GM23338 (cell line): ENCODE results near the gene TULP4. TPM values are rescaled to one million over a fixed set of nuclear protein-coding genes. Genes with fewer than 3 reads are reported as not detected.
A peak's percentile ranks its signal among the peaks of the same experiment; 100 is the strongest.

Source experiments
- ATAC-seq: fragments of 200-7000 bp; cut with Tn5 transposase; 3 replicates; pipeline ENCODE4 v1.9.1; 2020
- DNase-seq: peaks from one replicate; pipeline ENCODE4 v3.0.0-alpha.2; 2015; ENCODE audit warnings: low spot score
- H2AFZ ChIP-seq: fragments of 200-600 bp; sonication (generic); 2 replicates; pipeline ENCODE4 v1.8.0; 2016; ENCODE audit warnings: antibody characterized with exemption, mild to moderate bottlenecking, moderate library complexity
- H3F3A ChIP-seq: fragments of 200-600 bp; sonication (generic); replicated peaks from 2 replicates; pipeline ENCODE4 v1.8.0; 2017; ENCODE audit warnings: antibody characterized with exemption, mixed run types, low read depth
- H3K27ac ChIP-seq: fragments of 200-600 bp; sonication (generic); 2 replicates; pipeline ENCODE4 v1.6.1; 2016; ENCODE audit warnings: low read depth
- H3K27me3 ChIP-seq: fragments of 200-600 bp; sonication (generic); 2 replicates; pipeline ENCODE4 v1.8.0; 2016; ENCODE audit warnings: mild to moderate bottlenecking, mixed run types, moderate library complexity; ENCODE audit not compliant: insufficient read depth
- H3K36me3 ChIP-seq: fragments of 200-600 bp; sonication (generic); 2 replicates; pipeline ENCODE4 v1.8.0; 2016; ENCODE audit warnings: mild to moderate bottlenecking; ENCODE audit not compliant: insufficient read depth
- H3K4me1 ChIP-seq: fragments of 200-600 bp; sonication (generic); 2 replicates; pipeline ENCODE4 v1.8.0; 2016; ENCODE audit warnings: mild to moderate bottlenecking, moderate library complexity; ENCODE audit not compliant: insufficient read depth
- H3K4me2 ChIP-seq: fragments of 200-600 bp; sonication (generic); 2 replicates; pipeline ENCODE4 v1.7.1; 2017; ENCODE audit warnings: mixed run types
- H3K4me3 ChIP-seq: fragments of 200-600 bp; sonication (generic); 2 replicates; pipeline ENCODE4 v1.6.1; 2016; ENCODE audit warnings: mixed run types
- H3K79me2 ChIP-seq: fragments of 200-600 bp; sonication (generic); replicated peaks from 2 replicates; pipeline ENCODE4 v1.8.0; 2017; ENCODE audit warnings: mild to moderate bottlenecking; ENCODE audit not compliant: insufficient read depth
- H3K9me2 ChIP-seq: fragments of 200-600 bp; sonication (generic); 2 replicates; pipeline ENCODE4 v1.8.0; 2017; ENCODE audit not compliant: insufficient read depth
- H4K20me1 ChIP-seq: fragments of 200-600 bp; sonication (generic); replicated peaks from 2 replicates; pipeline ENCODE4 v1.8.0; 2017; ENCODE audit warnings: mild to moderate bottlenecking; ENCODE audit not compliant: insufficient read depth
- H3K27ac Mint-ChIP-seq: 2 replicates; pipeline ENCODE4 v1.8.0; 2020; ENCODE audit warnings: inconsistent platforms, mild to moderate bottlenecking, moderate library complexity, mixed read lengths
- H3K27me3 Mint-ChIP-seq: 3 replicates; pipeline ENCODE4 v1.8.0; 2022; ENCODE audit warnings: low read depth, mild to moderate bottlenecking, moderate library complexity, mixed read lengths, inconsistent platforms; ENCODE audit not compliant: insufficient read depth, poor library complexity
- H3K36me3 Mint-ChIP-seq: 3 replicates; pipeline ENCODE4 v1.8.0; 2021; ENCODE audit warnings: low read depth, mild to moderate bottlenecking, inconsistent platforms, moderate library complexity, mixed read lengths
- H3K4me1 Mint-ChIP-seq: 3 replicates; pipeline ENCODE4 v1.8.0; 2020; ENCODE audit warnings: mild to moderate bottlenecking, inconsistent platforms, mixed read lengths
- H3K4me3 Mint-ChIP-seq: 3 replicates; pipeline ENCODE4 v1.8.0; 2021; ENCODE audit warnings: moderate library complexity, mild to moderate bottlenecking, inconsistent platforms, mixed read lengths
- H3K9me3 Mint-ChIP-seq: 3 replicates; pipeline ENCODE4 v1.8.0; 2020; ENCODE audit warnings: moderate library complexity, mild to moderate bottlenecking, inconsistent platforms, mixed read lengths
- CREB1 ChIP-seq: fragments of 250-450 bp; sonication (Bioruptor Pico); IDR thresholded peaks from 2 replicates; pipeline ENCODE4 v1.5.0; 2020; ENCODE audit warnings: low read depth, mild to moderate bottlenecking, moderate library complexity
- EZH2phosphoT487 ChIP-seq: fragments of 200-600 bp; sonication (generic); IDR thresholded peaks from one replicate; pipeline ENCODE4 v1.8.1; 2018; ENCODE audit warnings: antibody characterized with exemption; ENCODE audit not compliant: unreplicated experiment
- JUNB ChIP-seq: IDR thresholded peaks from one replicate; pipeline ENCODE4 v1.6.1; 2016; ENCODE audit warnings: antibody characterized with exemption; ENCODE audit not compliant: unreplicated experiment
- NANOG ChIP-seq: IDR thresholded peaks from 2 replicates; pipeline ENCODE4 v1.6.1; 2016; ENCODE audit warnings: antibody characterized with exemption, borderline replicate concordance
- STAT1 ChIP-seq: IDR thresholded peaks from one replicate; pipeline ENCODE4 v1.6.1; 2016; ENCODE audit warnings: antibody characterized with exemption; ENCODE audit not compliant: unreplicated experiment
- ZNF114 ChIP-seq: fragments of 250-450 bp; sonication (Bioruptor Pico); IDR thresholded peaks from 2 replicates; pipeline ENCODE4 v1.5.0; 2020; ENCODE audit warnings: mild to moderate bottlenecking, moderate library complexity
- ZNF331 ChIP-seq: fragments of 250-450 bp; sonication (Bioruptor Pico); IDR thresholded peaks from 2 replicates; pipeline ENCODE4 v1.5.0; 2020; ENCODE audit warnings: low read depth, mild to moderate bottlenecking, moderate library complexity
- polyA plus RNA-seq: library from polyadenylated mRNA; unstranded; fragments of >200 nt; fragmentation: Nextera tagmentation; extraction: Ambion mirVana; gene quantifications from 2 replicates; pipeline ENCODE4 v1.2.1, GENCODE V29; 2016
- total RNA-seq: library from RNA; depleted of rRNA; stranded (reverse); fragments of >200 nt; shearing (Covaris generic); gene quantifications from 2 replicates; pipeline ENCODE4 v1.2.3, GENCODE V29; 2014
- TF ChIP-seq, protein P1 (sequence below): fragments of 250-450 bp; sonication (Bioruptor Pico); IDR thresholded peaks from 2 replicates; pipeline ENCODE4 v1.5.0; 2020; ENCODE audit warnings: mild to moderate bottlenecking, moderate library complexity
- TF ChIP-seq, protein P2 (sequence below): IDR thresholded peaks from one replicate; pipeline ENCODE4 v1.6.1; 2018; ENCODE audit warnings: antibody characterized with exemption; ENCODE audit not compliant: unreplicated experiment

TULP4 gene
- total and polyA plus RNA-seq, 2 experiments from 2014 or later, result 31.2 to 50.2 TPM

DNA sequence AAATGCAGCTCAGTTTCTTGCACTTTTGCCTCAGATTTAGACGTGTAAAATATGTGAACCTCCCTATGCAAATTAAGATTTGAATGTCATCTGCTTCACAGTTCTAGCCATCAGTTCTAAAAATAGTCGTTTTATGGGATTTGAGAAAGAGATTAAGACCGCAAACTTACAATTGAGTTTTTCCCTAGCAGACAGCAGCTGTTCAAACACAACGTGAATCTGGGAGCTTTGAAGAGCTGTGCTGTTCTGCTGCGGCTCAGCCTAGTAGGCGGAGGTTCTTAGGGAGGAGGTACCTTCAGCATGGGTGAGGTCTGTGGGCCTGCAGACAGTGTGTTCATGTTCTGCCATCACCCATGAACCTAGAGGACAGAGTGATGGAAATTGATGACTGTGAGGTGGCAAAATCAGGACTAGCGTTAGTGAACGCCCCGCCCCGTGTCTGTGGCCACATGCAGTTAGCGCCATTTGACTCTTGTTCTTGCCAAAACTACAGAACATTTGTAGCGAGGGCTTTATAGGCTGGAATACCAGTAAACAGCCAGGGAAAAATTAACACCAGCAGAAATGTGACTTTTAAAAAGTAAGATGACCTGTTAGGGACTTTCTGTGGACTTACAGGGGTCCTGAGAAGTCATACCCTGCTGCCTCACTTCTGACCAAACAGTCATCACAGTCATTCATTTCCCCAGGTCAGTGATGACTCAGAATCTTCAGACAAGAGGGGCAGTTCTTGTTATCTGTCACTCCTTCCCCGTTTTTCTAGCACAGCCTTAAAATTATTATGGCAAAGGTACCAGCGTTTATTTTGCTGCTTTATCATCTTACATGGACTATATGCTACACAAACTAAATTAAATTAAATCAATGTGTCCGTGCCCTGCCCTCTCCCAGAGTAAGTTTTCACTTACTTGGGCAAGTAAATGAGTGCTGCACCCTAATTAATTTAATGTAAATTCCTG, 163.4 kb downstream of the TULP4 start:
- H3K9me3 Mint-ChIP-seq, result peaks cover 3% of the 10 kb centered on the region; the same call in 1 of the 3 replicates

DNA sequence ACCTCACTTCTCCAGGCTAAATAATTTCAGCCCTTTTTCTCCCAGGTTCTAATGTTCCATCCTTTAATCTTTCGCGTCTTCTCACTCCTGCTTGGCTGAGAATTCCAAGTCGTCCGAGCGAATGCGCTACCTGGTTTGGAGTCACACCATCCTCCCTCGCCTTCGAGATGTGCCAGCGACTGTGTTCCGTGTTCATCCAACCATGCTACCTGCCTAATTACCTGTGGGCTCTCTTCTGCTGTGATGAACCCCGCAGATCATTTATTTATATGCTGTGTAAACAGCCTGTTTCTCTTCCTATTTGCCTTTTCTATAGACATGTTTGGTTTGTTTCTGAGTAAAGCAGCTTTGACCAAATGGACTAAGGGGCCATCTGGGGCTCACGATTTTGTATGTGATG, 164.1 kb downstream of the TULP4 start:
- Mint-ChIP-seq H3K4me3 (no peak overlapping the region), H3K4me1 (no peaks in the 10 kb centered on the region), H3K27ac (no peak overlapping the region), H3K36me3 (peaks cover 8% of the 10 kb centered on the region; the same call in 2 of the 3 replicates), H3K9me3 (peaks cover 3% of the 10 kb centered on the region; the same call in 1 of the 3 replicates), H3K27me3 (peaks cover 1% of the 10 kb centered on the region)
- no peaks in the 10 kb centered on the region for H3K9me2 ChIP-seq
- H3K4me3 ChIP-seq, result no peak overlapping the region
- peaks cover 3% of the 10 kb centered on the region; the same call in 1 of the 2 replicates for H4K20me1 ChIP-seq
- H2AFZ ChIP-seq, result no peak overlapping the region
- no peaks in the 10 kb centered on the region for H3K79me2 ChIP-seq
- H3K27ac ChIP-seq, result no peak overlapping the region
- DNase-seq, result no peak
- H3K36me3 ChIP-seq, result peaks cover 7% of the 10 kb centered on the region; the same call in 1 of the 2 replicates
- no peak for ATAC-seq
- H3K4me1 ChIP-seq, result no peaks in the 10 kb centered on the region
- peaks cover 17% of the 10 kb centered on the region for H3K27me3 ChIP-seq
- H3F3A ChIP-seq, result no peaks in the 10 kb centered on the region
- no peak overlapping the region for H3K4me2 ChIP-seq
- TF ChIP-seq ZNF114, result no peak
- no peak for TF ChIP-seq EZH2phosphoT487
- TF ChIP-seq NANOG, result no peak
- TF ChIP-seq, protein P1, sequence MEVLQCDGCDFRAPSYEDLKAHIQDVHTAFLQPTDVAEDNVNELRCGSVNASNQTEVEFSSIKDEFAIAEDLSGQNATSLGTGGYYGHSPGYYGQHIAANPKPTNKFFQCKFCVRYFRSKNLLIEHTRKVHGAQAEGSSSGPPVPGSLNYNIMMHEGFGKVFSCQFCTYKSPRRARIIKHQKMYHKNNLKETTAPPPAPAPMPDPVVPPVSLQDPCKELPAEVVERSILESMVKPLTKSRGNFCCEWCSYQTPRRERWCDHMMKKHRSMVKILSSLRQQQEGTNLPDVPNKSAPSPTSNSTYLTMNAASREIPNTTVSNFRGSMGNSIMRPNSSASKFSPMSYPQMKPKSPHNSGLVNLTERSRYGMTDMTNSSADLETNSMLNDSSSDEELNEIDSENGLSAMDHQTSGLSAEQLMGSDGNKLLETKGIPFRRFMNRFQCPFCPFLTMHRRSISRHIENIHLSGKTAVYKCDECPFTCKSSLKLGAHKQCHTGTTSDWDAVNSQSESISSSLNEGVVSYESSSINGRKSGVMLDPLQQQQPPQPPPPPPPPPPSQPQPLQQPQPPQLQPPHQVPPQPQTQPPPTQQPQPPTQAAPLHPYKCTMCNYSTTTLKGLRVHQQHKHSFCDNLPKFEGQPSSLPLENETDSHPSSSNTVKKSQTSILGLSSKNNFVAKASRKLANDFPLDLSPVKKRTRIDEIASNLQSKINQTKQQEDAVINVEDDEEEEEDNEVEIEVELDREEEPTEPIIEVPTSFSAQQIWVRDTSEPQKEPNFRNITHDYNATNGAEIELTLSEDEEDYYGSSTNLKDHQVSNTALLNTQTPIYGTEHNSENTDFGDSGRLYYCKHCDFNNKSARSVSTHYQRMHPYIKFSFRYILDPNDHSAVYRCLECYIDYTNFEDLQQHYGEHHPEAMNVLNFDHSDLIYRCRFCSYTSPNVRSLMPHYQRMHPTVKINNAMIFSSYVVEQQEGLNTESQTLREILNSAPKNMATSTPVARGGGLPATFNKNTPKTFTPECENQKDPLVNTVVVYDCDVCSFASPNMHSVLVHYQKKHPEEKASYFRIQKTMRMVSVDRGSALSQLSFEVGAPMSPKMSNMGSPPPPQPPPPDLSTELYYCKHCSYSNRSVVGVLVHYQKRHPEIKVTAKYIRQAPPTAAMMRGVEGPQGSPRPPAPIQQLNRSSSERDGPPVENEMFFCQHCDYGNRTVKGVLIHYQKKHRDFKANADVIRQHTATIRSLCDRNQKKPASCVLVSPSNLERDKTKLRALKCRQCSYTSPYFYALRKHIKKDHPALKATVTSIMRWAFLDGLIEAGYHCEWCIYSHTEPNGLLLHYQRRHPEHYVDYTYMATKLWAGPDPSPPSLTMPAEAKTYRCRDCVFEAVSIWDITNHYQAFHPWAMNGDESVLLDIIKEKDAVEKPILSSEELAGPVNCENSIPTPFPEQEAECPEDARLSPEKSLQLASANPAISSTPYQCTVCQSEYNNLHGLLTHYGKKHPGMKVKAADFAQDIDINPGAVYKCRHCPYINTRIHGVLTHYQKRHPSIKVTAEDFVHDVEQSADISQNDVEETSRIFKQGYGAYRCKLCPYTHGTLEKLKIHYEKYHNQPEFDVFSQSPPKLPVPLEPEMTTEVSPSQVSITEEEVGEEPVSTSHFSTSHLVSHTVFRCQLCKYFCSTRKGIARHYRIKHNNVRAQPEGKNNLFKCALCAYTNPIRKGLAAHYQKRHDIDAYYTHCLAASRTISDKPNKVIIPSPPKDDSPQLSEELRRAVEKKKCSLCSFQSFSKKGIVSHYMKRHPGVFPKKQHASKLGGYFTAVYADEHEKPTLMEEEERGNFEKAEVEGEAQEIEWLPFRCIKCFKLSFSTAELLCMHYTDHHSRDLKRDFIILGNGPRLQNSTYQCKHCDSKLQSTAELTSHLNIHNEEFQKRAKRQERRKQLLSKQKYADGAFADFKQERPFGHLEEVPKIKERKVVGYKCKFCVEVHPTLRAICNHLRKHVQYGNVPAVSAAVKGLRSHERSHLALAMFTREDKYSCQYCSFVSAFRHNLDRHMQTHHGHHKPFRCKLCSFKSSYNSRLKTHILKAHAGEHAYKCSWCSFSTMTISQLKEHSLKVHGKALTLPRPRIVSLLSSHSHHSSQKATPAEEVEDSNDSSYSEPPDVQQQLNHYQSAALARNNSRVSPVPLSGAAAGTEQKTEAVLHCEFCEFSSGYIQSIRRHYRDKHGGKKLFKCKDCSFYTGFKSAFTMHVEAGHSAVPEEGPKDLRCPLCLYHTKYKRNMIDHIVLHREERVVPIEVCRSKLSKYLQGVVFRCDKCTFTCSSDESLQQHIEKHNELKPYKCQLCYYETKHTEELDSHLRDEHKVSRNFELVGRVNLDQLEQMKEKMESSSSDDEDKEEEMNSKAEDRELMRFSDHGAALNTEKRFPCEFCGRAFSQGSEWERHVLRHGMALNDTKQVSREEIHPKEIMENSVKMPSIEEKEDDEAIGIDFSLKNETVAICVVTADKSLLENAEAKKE (CRISPR knock-in tag), result no peak
- TF ChIP-seq ZNF331 (CRISPR knock-in tag), result no peak
- TF ChIP-seq STAT1, result no peak

More for the DNA sequence above, 163.4 kb downstream of the TULP4 start:
- no peak overlapping the region for H3K27ac Mint-ChIP-seq
- Histone ChIP-seq H3K27ac (no peak overlapping the region), H3K4me2 (no peak overlapping the region), H3K79me2 (no peaks in the 10 kb centered on the region), H3K36me3 (peaks cover 7% of the 10 kb centered on the region; the same call in 1 of the 2 replicates), H3K4me1 (peaks cover 3% of the 10 kb centered on the region; the same call in 1 of the 2 replicates), H3F3A (no peaks in the 10 kb centered on the region), H3K27me3 (peaks cover 25% of the 10 kb centered on the region), H2AFZ (no peak overlapping the region), H4K20me1 (peaks cover 11% of the 10 kb centered on the region), H3K4me3 (no peak overlapping the region), H3K9me2 (no peaks in the 10 kb centered on the region)
- peaks cover 3% of the 10 kb centered on the region; the same call in 1 of the 3 replicates for H3K4me1 Mint-ChIP-seq
- H3K27me3 Mint-ChIP-seq, result peaks cover 9% of the 10 kb centered on the region
- no peak for DNase-seq
- peak; percentile 32; the same call in 1 of the 3 replicates for ATAC-seq
- H3K36me3 Mint-ChIP-seq, result peaks cover 8% of the 10 kb centered on the region; the same call in 2 of the 3 replicates
- H3K4me3 Mint-ChIP-seq, result no peak overlapping the region
- no peak for TF ChIP-seq JUNB
- no peak for TF ChIP-seq EZH2phosphoT487
- TF ChIP-seq, protein P2, sequence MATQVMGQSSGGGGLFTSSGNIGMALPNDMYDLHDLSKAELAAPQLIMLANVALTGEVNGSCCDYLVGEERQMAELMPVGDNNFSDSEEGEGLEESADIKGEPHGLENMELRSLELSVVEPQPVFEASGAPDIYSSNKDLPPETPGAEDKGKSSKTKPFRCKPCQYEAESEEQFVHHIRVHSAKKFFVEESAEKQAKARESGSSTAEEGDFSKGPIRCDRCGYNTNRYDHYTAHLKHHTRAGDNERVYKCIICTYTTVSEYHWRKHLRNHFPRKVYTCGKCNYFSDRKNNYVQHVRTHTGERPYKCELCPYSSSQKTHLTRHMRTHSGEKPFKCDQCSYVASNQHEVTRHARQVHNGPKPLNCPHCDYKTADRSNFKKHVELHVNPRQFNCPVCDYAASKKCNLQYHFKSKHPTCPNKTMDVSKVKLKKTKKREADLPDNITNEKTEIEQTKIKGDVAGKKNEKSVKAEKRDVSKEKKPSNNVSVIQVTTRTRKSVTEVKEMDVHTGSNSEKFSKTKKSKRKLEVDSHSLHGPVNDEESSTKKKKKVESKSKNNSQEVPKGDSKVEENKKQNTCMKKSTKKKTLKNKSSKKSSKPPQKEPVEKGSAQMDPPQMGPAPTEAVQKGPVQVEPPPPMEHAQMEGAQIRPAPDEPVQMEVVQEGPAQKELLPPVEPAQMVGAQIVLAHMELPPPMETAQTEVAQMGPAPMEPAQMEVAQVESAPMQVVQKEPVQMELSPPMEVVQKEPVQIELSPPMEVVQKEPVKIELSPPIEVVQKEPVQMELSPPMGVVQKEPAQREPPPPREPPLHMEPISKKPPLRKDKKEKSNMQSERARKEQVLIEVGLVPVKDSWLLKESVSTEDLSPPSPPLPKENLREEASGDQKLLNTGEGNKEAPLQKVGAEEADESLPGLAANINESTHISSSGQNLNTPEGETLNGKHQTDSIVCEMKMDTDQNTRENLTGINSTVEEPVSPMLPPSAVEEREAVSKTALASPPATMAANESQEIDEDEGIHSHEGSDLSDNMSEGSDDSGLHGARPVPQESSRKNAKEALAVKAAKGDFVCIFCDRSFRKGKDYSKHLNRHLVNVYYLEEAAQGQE, result no peak
- no peak for TF ChIP-seq NANOG
- no peak for TF ChIP-seq CREB1 (CRISPR knock-in tag)
